Upper lobe of right lung (tissue), 1 donor: Measurements from ENCODE around the gene CLSTN3. TPM values are rescaled to one million over a fixed set of nuclear protein-coding genes. Genes with fewer than 3 reads are reported as not detected.

Experiments
- ATAC-seq: fragments of 200-7000 bp; cut with Tn5 transposase; one replicate; pipeline ENCODE4 v1.9.1; 2020; ENCODE audit warnings: mild to moderate bottlenecking, moderate library complexity
- DNase-seq: peaks from one replicate; pipeline ENCODE4 v3.0.0-alpha.2; 2020
- H3K27ac ChIP-seq: fragments of 200-600 bp; one replicate; pipeline ENCODE4 v1.8.0; 2022
- H3K27me3 ChIP-seq: fragments of 200-600 bp; one replicate; pipeline ENCODE4 v1.8.0; 2022; ENCODE audit warnings: mild to moderate bottlenecking
- H3K36me3 ChIP-seq: fragments of 200-600 bp; one replicate; pipeline ENCODE4 v1.8.0; 2022
- H3K4me1 ChIP-seq: fragments of 200-600 bp; one replicate; pipeline ENCODE4 v1.8.0; 2022
- H3K4me3 ChIP-seq: fragments of 200-600 bp; one replicate; pipeline ENCODE4 v1.8.0; 2022; ENCODE audit warnings: mild to moderate bottlenecking
- H3K9me3 ChIP-seq: fragments of 200-600 bp; one replicate; pipeline ENCODE4 v1.8.0; 2022
- CTCF ChIP-seq: fragments of 200-600 bp; IDR thresholded peaks from one replicate; pipeline ENCODE4 v1.8.0; 2022; ENCODE audit warnings: antibody characterized with exemption
- intact Hi-C: fragments of 100-400 bp; cut with DNase I; formaldehyde crosslinking; loops from one replicate; pipeline ENCODE4 v1.11.0; 2022
- total RNA-seq: library from RNA; stranded (reverse); fragmentation: NEBNext Ultra II Directional; extraction: Animal tissue kit (Norgen Biotek cat#: 25700); gene quantifications from one replicate; pipeline ENCODE4 v1.2.1, GENCODE V29; 2021
- donor health status: DM: no; HTN: yes; CAD: no; lungs with severe emphysema.

Gene CLSTN3
- total RNA-seq, 1 donor from 2014 or later: 48.2 TPM

- intact Hi-C loops: no loop called here
- Histone ChIP-seq H3K27ac (peak overlapping the region; percentile 65), H3K4me1 (peaks cover 20% of the 10 kb centered on the region), H3K9me3 (no peaks in the 10 kb centered on the region), H3K4me3 (peak overlapping the region; percentile 69), H3K27me3 (no peaks in the 10 kb centered on the region), H3K36me3 (peaks cover 5% of the 10 kb centered on the region)
- no peak for DNase-seq
- no peak for ATAC-seq
- TF ChIP-seq CTCF: no peak
Measured at GRCh38 chr12:7129287-7129871, 792 bp upstream of the CLSTN3 start.

GRCh38 chr12:7130701-7131501 is 730 bp downstream of the CLSTN3 start:
- peak; percentile 48 for ATAC-seq
- intact Hi-C loops: no loop called here

GRCh38 chr12:7131502-7131866 is 1.3 kb downstream of the CLSTN3 start:
- Histone ChIP-seq H3K27me3 (no peaks in the 10 kb centered on the region), H3K9me3 (no peaks in the 10 kb centered on the region), H3K36me3 (peaks cover 26% of the 10 kb centered on the region), H3K4me1 (peaks cover 20% of the 10 kb centered on the region), H3K4me3 (peak overlapping the region; percentile 69), H3K27ac (no peak overlapping the region)
- ATAC-seq: no peak
- TF ChIP-seq CTCF: no peak
- no peak for DNase-seq
- intact Hi-C loops: no loop called here

More at GRCh38 chr12:7130701-7131501, 730 bp downstream of the CLSTN3 start:
- DNase-seq: peak; percentile 80
- peaks cover 20% of the 10 kb centered on the region for H3K4me1 ChIP-seq
- H3K27ac ChIP-seq: peak overlapping the region; percentile 51
- no peak for TF ChIP-seq CTCF
- peaks cover 20% of the 10 kb centered on the region for H3K36me3 ChIP-seq
- H3K9me3 ChIP-seq: no peaks in the 10 kb centered on the region
- H3K27me3 ChIP-seq: no peaks in the 10 kb centered on the region
- H3K4me3 ChIP-seq: peak overlapping the region; percentile 69

- Histone ChIP-seq H3K4me3 (no peak overlapping the region), H3K27ac (no peak overlapping the region), H3K4me1 (peaks cover 10% of the 10 kb centered on the region), H3K36me3 (peaks cover 34% of the 10 kb centered on the region), H3K27me3 (no peaks in the 10 kb centered on the region), H3K9me3 (no peaks in the 10 kb centered on the region)
- TF ChIP-seq CTCF: no peak
- intact Hi-C loops: no loop called here
- DNase-seq: no peak
- peak; percentile 20 for ATAC-seq
Measured at GRCh38 chr12:7134396-7135166, 4.4 kb downstream of the CLSTN3 start.

- H3K4me3 ChIP-seq: no peak overlapping the region
- intact Hi-C loops: no loop called here
- H3K4me1 ChIP-seq: peaks cover 4% of the 10 kb centered on the region
- peaks cover 34% of the 10 kb centered on the region for H3K36me3 ChIP-seq
- ATAC-seq (no peak), DNase-seq (no peak)
- no peaks in the 10 kb centered on the region for H3K27me3 ChIP-seq
- H3K27ac ChIP-seq: no peak overlapping the region
- no peaks in the 10 kb centered on the region for H3K9me3 ChIP-seq
- no peak for TF ChIP-seq CTCF
Measured at GRCh38 chr12:7136071-7136470, 5.9 kb downstream of the CLSTN3 start.
